Measurements from ENCODE around the gene C3orf52. TPM values are rescaled to one million over a fixed set of nuclear protein-coding genes. Genes with fewer than 3 reads are reported as not detected.
"Not testable (repeated sequence)": the region's sequence is repeated elsewhere in the genome, so short reads cannot be mapped to it uniquely, and the experiment has no call there.

C3orf52 gene
- total RNA-seq, 1 donor from 2014 or later, result 0.32 TPM

DNA sequence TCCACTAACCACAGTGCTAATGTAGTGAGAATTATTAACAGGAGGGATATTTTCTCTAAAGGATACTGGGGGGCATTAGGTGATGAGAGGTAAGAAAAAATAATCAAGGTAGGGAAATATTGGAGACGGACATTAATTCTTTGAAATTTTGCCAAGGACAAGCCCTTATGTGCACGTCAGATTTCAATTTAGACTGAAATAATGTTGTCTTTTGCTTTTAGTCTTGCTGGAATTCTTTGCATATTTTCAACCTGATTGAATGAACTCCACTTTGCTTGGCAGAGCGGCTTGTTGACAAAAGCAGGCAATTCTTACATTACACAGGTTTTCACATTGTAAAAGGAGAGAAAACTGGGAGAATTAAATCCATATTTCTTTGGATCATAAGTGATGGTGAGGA is 25.0 kb upstream of the C3orf52 start:
- H3K27ac ChIP-seq, result peak overlapping the region; percentile 55 to 64
- TF ChIP-seq, protein P1, sequence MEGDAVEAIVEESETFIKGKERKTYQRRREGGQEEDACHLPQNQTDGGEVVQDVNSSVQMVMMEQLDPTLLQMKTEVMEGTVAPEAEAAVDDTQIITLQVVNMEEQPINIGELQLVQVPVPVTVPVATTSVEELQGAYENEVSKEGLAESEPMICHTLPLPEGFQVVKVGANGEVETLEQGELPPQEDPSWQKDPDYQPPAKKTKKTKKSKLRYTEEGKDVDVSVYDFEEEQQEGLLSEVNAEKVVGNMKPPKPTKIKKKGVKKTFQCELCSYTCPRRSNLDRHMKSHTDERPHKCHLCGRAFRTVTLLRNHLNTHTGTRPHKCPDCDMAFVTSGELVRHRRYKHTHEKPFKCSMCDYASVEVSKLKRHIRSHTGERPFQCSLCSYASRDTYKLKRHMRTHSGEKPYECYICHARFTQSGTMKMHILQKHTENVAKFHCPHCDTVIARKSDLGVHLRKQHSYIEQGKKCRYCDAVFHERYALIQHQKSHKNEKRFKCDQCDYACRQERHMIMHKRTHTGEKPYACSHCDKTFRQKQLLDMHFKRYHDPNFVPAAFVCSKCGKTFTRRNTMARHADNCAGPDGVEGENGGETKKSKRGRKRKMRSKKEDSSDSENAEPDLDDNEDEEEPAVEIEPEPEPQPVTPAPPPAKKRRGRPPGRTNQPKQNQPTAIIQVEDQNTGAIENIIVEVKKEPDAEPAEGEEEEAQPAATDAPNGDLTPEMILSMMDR (IDR thresholded peaks at IDR 0.05), result no peak

DNA sequence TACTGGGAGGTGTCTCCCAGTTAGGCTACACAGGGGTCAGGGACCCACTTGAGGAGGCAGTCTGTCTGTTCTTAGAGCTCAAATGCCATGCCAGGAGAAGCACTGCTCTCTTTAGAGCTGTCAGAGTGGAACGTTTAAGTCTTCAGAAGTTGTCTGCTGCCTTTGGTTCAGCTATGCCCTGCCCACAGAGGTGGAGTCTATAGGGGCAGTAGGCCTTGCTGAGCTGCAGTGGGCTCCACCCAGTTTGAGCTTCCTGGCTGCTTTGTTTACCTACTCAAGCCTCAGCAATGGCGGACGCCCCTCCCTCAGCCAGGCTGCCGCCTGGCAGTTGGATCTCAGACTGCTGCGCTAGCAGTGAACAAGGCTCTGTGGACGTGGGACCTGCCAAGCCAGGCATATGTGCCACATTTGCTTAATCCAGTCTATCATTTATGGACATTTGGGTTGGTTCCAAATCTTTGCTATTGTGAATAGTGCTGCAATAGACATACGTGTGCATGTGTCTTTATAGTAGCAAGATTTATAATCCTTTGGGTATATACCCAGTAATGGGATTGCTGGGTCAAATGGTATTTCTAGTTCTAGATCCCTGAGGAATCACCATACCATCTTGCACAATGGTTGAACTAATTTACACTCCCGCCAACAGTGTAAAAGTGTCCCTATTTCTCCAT is 13.7 kb upstream of the C3orf52 start:
- DNase-seq (ENCODE audit: low spot score in 2 of 2); H3K4me1 ChIP-seq; H3K9me3 ChIP-seq; H3K27ac ChIP-seq; intact Hi-C loops (cut with DNase I); H3K36me3 ChIP-seq; H3K27me3 ChIP-seq; H3K4me3 ChIP-seq: not testable (repeated sequence)

More for the DNA sequence above, 25.0 kb upstream of the C3orf52 start:
- Histone ChIP-seq H3K36me3 (no peaks in the 10 kb centered on the region), H3K9me3 (no peaks in the 10 kb centered on the region), H3K4me1 (peaks cover 0 to 3% of the 10 kb centered on the region in 2 donors), H3K27me3 (no peaks in the 10 kb centered on the region), H3K4me3 (no peak overlapping the region)
- no peak for DNase-seq (ENCODE audit: low spot score in 2 of 2)
- intact Hi-C loops (cut with DNase I), result no loop called here

DNA sequence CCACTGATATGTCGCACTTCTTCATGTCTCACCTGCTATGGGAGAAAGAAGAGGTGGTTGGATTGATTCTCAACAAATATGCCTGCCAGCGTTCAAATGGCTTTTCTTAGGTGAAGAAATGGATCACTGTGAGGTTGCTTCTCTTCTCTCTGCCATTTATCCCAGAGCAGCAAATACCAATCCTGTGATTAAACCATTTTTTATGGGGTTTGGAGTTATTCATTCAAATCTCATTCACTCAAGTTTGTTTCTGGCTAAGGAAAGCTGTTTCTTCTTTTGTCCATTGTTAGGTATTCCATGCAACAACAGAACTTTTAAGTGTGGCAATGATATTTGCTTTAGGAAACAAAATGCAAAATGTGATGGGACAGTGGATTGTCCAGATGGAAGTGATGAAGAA is 12.2 kb upstream of the C3orf52 start:
- H3K4me3 ChIP-seq, result no peak overlapping the region
- no peak overlapping the region for H3K27ac ChIP-seq
- H3K9me3 ChIP-seq, result no peaks in the 10 kb centered on the region
- peaks cover 0 to 3% of the 10 kb centered on the region in 2 donors for H3K4me1 ChIP-seq
- TF ChIP-seq, protein P1 (IDR thresholded peaks at IDR 0.05), result no peak
- H3K27me3 ChIP-seq, result no peaks in the 10 kb centered on the region
- DNase-seq (ENCODE audit: low spot score in 2 of 2), result no peak
- intact Hi-C loops (cut with DNase I), result no loop called here
- H3K36me3 ChIP-seq, result no peaks in the 10 kb centered on the region

DNA sequence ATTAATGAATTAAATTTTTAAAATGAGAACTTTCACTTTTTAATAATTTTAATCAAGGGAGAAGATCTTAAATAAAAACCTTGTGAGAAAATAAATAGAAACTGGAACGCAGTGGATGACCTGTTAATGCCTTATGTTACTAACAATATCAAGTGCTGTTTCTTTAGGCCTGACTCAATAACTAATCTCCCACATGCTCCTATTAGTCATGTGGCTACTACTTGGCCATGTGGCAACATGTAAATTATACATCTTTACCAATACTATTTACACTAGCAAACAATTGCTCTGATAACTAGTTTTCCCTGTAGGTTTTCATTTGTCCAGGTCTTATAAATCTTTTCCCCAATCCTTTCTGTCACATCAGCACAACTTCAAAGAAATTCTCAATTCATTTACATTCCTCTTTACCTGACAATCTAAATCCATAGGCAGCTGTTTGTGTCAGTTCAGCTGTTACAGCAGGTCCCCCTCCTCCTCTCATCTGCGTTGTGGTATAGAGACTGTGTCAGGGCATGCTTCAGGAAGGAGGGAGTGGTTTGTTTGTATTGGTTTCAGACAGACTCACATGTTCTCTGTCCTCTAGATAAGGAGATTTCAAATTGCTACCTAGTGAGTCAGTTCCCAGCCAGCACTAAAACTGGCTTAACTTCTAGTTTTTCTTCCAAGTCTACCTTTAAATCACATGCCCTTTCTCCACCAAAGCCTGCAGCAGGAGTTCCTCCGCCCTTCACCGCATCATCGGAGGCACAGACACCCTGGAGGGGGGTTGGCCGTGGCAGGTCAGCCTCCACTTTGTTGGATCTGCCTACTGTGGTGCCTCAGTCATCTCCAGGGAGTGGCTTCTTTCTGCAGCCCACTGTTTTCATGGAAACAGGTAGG is 11.3 kb upstream of the C3orf52 start:
- no peak overlapping the region for H3K27ac ChIP-seq
- no peak overlapping the region for H3K4me3 ChIP-seq
- H3K4me1 ChIP-seq, result peaks cover 0 to 3% of the 10 kb centered on the region in 2 donors
- intact Hi-C loops (cut with DNase I), result no loop called here
- DNase-seq (ENCODE audit: low spot score in 2 of 2), result no peak
- TF ChIP-seq, protein P1 (IDR thresholded peaks at IDR 0.05), result no peak
- no peaks in the 10 kb centered on the region for H3K27me3 ChIP-seq
- H3K36me3 ChIP-seq, result no peaks in the 10 kb centered on the region
- no peaks in the 10 kb centered on the region for H3K9me3 ChIP-seq

DNA sequence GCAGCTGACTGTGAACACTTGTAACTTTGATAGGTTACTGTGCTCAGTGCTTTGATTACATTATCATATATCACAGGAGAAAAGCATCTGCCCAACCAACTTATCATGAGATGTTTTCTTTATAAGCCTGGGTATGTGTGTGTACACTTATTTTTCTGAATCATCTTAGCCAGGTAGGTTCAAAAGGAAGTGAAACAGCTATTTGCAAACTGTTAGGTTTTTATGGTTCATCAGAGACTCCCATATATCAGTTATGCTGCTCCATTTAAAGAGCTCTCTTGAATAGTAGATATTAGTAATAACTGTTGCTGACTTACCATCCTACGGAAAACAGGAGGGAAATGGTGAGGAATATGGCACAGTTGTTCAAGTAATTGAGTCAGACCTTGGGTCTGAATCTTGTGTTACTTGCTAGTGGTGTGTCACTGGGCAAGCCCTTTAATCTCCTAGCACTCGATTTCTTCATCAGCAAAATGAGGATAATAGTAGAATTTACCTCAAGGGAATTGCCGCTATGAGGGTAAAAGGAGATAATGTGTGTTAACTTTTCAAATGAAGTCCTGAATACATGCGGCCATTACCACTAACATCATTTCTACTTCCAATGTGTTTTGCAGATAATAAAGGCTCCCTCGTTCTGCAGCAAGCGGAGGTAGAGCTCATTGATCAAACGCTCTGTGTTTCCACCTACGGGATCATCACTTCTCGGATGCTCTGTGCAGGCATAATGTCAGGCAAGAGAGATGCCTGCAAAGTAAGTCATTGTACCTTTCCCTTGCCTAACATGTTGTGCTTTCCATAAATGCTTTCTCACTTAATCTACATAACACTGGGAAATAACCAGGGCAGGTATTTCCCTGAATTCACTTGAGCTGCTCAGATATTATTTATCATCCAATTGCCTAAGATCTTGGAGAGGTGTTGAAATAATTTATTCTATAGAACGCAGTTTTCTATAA is 7.8 kb upstream of the C3orf52 start:
- Histone ChIP-seq H3K36me3 (no peaks in the 10 kb centered on the region), H3K4me1 (peaks cover 0 to 3% of the 10 kb centered on the region in 2 donors), H3K4me3 (no peak overlapping the region), H3K27ac (no peak overlapping the region), H3K9me3 (no peaks in the 10 kb centered on the region), H3K27me3 (no peaks in the 10 kb centered on the region)
- TF ChIP-seq, protein P1 (IDR thresholded peaks at IDR 0.05), result no peak
- DNase-seq (ENCODE audit: low spot score in 2 of 2), result no peak
- intact Hi-C loops (cut with DNase I), result no loop called here
